Ishikawa (cell line): ENCODE results near the gene CALD1.

Experiments
- CEBPB ChIP-seq: IDR thresholded peaks from 2 replicates; pipeline ENCODE4 v1.6.1; 2012
- CREB1 ChIP-seq: IDR thresholded peaks from 2 replicates; pipeline ENCODE4 v1.6.1; 2012; ENCODE audit warnings: low read depth
- EGR1 ChIP-seq: IDR thresholded peaks from 2 replicates; pipeline ENCODE4 v1.6.1; 2012
- EP300 ChIP-seq: IDR thresholded peaks from 2 replicates; pipeline ENCODE4 v1.6.1; 2012; ENCODE audit warnings: borderline replicate concordance
- FOXM1 ChIP-seq: IDR thresholded peaks from 2 replicates; pipeline ENCODE4 v1.6.1; 2012; ENCODE audit warnings: low read depth, borderline replicate concordance
- NFIC ChIP-seq: IDR thresholded peaks from 2 replicates; pipeline ENCODE4 v1.6.1; 2012
- RAD21 ChIP-seq: IDR thresholded peaks from 2 replicates; pipeline ENCODE4 v1.6.1; 2012; ENCODE audit warnings: low read depth
- TAF1 ChIP-seq: IDR thresholded peaks from 2 replicates; pipeline ENCODE4 v1.6.1; 2012; ENCODE audit warnings: low read depth, mild to moderate bottlenecking
- TCF12 ChIP-seq: IDR thresholded peaks from 2 replicates; pipeline ENCODE4 v1.6.1; 2012; ENCODE audit warnings: low read depth
- TEAD4 ChIP-seq: IDR thresholded peaks from 2 replicates; pipeline ENCODE4 v1.6.1; 2012
- YY1 ChIP-seq: IDR thresholded peaks from 2 replicates; pipeline ENCODE4 v1.6.1; 2012; ENCODE audit warnings: low read depth
- ZBTB7A ChIP-seq: IDR thresholded peaks from 2 replicates; pipeline ENCODE4 v1.6.1; 2012; ENCODE audit warnings: low read depth
- TF ChIP-seq, protein P1 (sequence below): IDR thresholded peaks from 2 replicates; pipeline ENCODE4 v1.6.1; 2012; ENCODE audit warnings: low read depth, mild to moderate bottlenecking
- TF ChIP-seq, protein P2 (sequence below): IDR thresholded peaks from 2 replicates; pipeline ENCODE4 v1.6.1; 2012
- TF ChIP-seq, protein P3 (sequence below): IDR thresholded peaks from 2 replicates; pipeline ENCODE4 v1.6.1; 2012

The CALD1 gene

DNA sequence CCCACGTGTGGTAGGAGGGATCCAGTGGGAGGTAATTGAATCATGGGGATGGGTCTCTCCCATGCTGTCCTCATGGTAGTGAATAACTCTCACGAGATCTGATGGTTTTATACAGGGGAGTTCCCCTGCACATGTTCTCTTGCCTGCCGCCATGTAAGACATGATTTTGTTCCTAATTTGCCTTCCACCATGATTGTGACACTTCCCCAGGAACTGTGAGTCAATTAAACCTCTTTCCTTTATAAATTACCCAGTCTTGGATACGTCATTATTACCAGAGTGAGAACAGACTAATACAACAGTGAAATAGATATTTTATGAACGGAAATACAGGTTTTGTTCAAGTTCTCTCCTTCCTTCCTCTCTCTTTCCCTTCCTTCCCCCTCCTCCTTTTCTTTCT, 15.8 kb downstream of the CALD1 start:
- TF ChIP-seq ZBTB7A, result no peak
- TF ChIP-seq TCF12, result no peak
- TF ChIP-seq CEBPB, result no peak
- TF ChIP-seq, protein P1, sequence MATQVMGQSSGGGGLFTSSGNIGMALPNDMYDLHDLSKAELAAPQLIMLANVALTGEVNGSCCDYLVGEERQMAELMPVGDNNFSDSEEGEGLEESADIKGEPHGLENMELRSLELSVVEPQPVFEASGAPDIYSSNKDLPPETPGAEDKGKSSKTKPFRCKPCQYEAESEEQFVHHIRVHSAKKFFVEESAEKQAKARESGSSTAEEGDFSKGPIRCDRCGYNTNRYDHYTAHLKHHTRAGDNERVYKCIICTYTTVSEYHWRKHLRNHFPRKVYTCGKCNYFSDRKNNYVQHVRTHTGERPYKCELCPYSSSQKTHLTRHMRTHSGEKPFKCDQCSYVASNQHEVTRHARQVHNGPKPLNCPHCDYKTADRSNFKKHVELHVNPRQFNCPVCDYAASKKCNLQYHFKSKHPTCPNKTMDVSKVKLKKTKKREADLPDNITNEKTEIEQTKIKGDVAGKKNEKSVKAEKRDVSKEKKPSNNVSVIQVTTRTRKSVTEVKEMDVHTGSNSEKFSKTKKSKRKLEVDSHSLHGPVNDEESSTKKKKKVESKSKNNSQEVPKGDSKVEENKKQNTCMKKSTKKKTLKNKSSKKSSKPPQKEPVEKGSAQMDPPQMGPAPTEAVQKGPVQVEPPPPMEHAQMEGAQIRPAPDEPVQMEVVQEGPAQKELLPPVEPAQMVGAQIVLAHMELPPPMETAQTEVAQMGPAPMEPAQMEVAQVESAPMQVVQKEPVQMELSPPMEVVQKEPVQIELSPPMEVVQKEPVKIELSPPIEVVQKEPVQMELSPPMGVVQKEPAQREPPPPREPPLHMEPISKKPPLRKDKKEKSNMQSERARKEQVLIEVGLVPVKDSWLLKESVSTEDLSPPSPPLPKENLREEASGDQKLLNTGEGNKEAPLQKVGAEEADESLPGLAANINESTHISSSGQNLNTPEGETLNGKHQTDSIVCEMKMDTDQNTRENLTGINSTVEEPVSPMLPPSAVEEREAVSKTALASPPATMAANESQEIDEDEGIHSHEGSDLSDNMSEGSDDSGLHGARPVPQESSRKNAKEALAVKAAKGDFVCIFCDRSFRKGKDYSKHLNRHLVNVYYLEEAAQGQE, result no peak
- TF ChIP-seq, protein P2, sequence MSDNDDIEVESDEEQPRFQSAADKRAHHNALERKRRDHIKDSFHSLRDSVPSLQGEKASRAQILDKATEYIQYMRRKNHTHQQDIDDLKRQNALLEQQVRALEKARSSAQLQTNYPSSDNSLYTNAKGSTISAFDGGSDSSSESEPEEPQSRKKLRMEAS, result no peak
- TF ChIP-seq YY1, result no peak
- TF ChIP-seq TEAD4, result no peak
- TF ChIP-seq CREB1, result no peak
- no peak for TF ChIP-seq EP300
- no peak for TF ChIP-seq TAF1
- no peak for TF ChIP-seq FOXM1
- TF ChIP-seq, protein P3, sequence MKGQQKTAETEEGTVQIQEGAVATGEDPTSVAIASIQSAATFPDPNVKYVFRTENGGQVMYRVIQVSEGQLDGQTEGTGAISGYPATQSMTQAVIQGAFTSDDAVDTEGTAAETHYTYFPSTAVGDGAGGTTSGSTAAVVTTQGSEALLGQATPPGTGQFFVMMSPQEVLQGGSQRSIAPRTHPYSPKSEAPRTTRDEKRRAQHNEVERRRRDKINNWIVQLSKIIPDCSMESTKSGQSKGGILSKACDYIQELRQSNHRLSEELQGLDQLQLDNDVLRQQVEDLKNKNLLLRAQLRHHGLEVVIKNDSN, result no peak
- TF ChIP-seq NFIC, result no peak
- TF ChIP-seq EGR1, result no peak
- no peak for TF ChIP-seq RAD21

DNA sequence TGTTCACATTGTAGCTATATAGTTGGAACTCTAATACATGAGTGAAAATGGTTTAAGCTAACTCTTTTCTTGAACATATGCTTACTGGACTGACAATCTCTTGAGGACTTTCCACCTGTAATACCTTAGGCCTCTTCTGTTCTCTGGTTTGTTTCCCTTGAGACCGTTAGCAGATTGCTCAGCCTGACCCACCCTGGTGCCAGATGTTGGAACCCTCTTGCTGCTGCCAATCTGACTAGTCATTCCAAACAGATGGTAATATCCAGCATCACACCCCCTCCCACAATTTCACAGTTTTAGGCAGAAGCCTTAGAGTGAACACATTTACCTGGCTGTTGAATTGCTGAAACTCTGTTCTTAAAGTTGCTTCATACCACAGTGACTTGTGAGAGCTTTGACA, 18.7 kb downstream of the CALD1 start:
- TF ChIP-seq NFIC, result no peak
- no peak for TF ChIP-seq RAD21
- TF ChIP-seq EGR1, result no peak
- TF ChIP-seq, protein P2, result no peak
- no peak for TF ChIP-seq YY1
- TF ChIP-seq CEBPB, result no peak
- TF ChIP-seq, protein P3, result no peak
- TF ChIP-seq, protein P1, result no peak
- no peak for TF ChIP-seq TCF12
- TF ChIP-seq FOXM1, result no peak
- no peak for TF ChIP-seq ZBTB7A
- no peak for TF ChIP-seq EP300
- no peak for TF ChIP-seq TAF1
- no peak for TF ChIP-seq CREB1
- TF ChIP-seq TEAD4, result no peak

DNA sequence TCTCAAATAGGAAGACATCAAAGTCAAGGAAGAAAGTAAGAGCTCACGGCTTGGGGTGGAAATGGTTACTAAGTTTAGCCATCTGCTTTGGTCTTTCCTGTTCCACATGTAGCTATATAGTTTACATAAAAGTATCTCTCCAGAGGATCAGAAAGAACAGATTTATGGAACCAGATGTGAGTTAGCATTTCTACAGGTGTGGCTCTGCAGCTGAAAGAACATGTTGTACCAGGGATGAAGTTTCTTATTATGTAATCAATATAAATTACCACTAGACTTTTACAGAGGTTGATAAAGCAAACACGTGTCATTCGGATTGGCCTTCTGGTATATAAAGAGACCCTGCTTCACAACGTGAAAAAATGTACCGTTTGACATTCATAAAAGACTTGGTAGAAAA, 19.9 kb downstream of the CALD1 start:
- TF ChIP-seq TEAD4 (no peak), EGR1 (no peak), EP300 (no peak), RAD21 (no peak), NFIC (no peak), CEBPB (no peak), CREB1 (no peak)
- TF ChIP-seq, protein P2, result no peak

DNA sequence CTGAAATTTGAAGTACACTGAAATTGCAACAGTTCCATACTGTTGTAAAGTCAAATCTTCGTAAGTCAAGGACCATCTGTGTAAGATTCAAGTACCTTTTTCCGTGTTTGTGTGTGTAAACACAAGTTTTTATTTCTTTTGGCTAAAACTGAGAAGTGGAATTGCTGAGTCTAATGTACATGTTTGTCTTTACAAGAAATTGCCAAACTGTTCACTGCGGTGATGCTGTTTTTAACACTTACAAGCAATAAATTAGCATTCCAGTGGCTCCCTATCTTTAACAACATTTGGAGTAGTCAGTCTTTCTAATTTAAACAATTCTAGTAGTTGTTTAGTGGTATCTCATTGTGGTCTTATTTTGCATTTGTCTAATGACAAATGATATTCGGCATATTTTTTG, 23.3 kb downstream of the CALD1 start:
- TF ChIP-seq CREB1 (no peak), NFIC (no peak), EGR1 (no peak), RAD21 (no peak), ZBTB7A (no peak), CEBPB (no peak), EP300 (no peak), TCF12 (no peak), YY1 (no peak), FOXM1 (no peak), TAF1 (no peak), TEAD4 (no peak)
- TF ChIP-seq, protein P3, result no peak
- TF ChIP-seq, protein P1, result no peak
